ENCODE measurements around the gene PCYT2. TPM values are rescaled to one million over a fixed set of nuclear protein-coding genes. Genes with fewer than 3 reads are reported as not detected.

The PCYT2 gene
- total RNA-seq, 2 experiments from 2014 or later: 18.7 to 18.9 TPM

GRCh38 chr17:81904600-81905423 is 6.4 kb downstream of the PCYT2 start:
- H3K4me3 Mint-ChIP-seq: no peak overlapping the region
- Histone ChIP-seq H3K9me3 (ENCODE audit: control insufficient read depth in 1 of 2, insufficient read depth in 1 of 2, low read length in 2 of 2) (peaks cover 0 to 5% of the 10 kb centered on the region in 2 experiments), H3K36me3 (ENCODE audit: insufficient read depth, low read length) (peaks cover 26% of the 10 kb centered on the region), H3K27me3 (ENCODE audit: control insufficient read depth in 1 of 2, insufficient read depth in 2 of 2, low read length in 2 of 2) (peaks cover 7 to 11% of the 10 kb centered on the region in 2 experiments), H3K27ac (ENCODE audit: low read depth in 1 of 2, low read length in 2 of 2) (no peak overlapping the region), H3K4me3 (ENCODE audit: low read length) (no peak overlapping the region), H3K4me1 (ENCODE audit: insufficient read depth, low read length) (peaks cover 19% of the 10 kb centered on the region)
- H3K36me3 Mint-ChIP-seq (ENCODE audit: low read depth): peaks cover 25% of the 10 kb centered on the region
- ATAC-seq (ENCODE audit: poor library complexity) (no peak), DNase-seq (no peak)
- intact Hi-C loops (cut with DNase I, micrococcal nuclease): no loop called here
- H3K9me3 Mint-ChIP-seq: no peaks in the 10 kb centered on the region
- TF ChIP-seq, protein P1, sequence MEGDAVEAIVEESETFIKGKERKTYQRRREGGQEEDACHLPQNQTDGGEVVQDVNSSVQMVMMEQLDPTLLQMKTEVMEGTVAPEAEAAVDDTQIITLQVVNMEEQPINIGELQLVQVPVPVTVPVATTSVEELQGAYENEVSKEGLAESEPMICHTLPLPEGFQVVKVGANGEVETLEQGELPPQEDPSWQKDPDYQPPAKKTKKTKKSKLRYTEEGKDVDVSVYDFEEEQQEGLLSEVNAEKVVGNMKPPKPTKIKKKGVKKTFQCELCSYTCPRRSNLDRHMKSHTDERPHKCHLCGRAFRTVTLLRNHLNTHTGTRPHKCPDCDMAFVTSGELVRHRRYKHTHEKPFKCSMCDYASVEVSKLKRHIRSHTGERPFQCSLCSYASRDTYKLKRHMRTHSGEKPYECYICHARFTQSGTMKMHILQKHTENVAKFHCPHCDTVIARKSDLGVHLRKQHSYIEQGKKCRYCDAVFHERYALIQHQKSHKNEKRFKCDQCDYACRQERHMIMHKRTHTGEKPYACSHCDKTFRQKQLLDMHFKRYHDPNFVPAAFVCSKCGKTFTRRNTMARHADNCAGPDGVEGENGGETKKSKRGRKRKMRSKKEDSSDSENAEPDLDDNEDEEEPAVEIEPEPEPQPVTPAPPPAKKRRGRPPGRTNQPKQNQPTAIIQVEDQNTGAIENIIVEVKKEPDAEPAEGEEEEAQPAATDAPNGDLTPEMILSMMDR (IDR thresholded peaks at IDR 0.05): no peak
- ChIA-PET CTCF (no interaction called here), POLR2A (interaction anchor here (1.1 kb wide), 1 partner anchor 34 kb away, joined by 3 read pairs; the partner anchor contains the start of gene ARHGDIA)
- H3K4me1 Mint-ChIP-seq (ENCODE audit: low read depth): peaks cover 8% of the 10 kb centered on the region
- H3K27me3 Mint-ChIP-seq: peaks cover 13% of the 10 kb centered on the region
- no peak overlapping the region for H3K27ac Mint-ChIP-seq

- Mint-ChIP-seq H3K4me1 (ENCODE audit: low read depth) (peaks cover 8% of the 10 kb centered on the region), H3K4me3 (no peak overlapping the region), H3K9me3 (no peaks in the 10 kb centered on the region), H3K36me3 (ENCODE audit: low read depth) (peaks cover 27% of the 10 kb centered on the region), H3K27ac (no peak overlapping the region), H3K27me3 (peaks cover 13% of the 10 kb centered on the region)
- Histone ChIP-seq H3K4me1 (ENCODE audit: insufficient read depth, low read length) (peaks cover 14% of the 10 kb centered on the region), H3K4me3 (ENCODE audit: low read length) (no peak overlapping the region), H3K27ac (ENCODE audit: low read depth in 1 of 2, low read length in 2 of 2) (no peak overlapping the region), H3K27me3 (ENCODE audit: control insufficient read depth in 1 of 2, insufficient read depth in 2 of 2, low read length in 2 of 2) (peaks cover 7 to 11% of the 10 kb centered on the region in 2 experiments), H3K9me3 (ENCODE audit: control insufficient read depth in 1 of 2, insufficient read depth in 1 of 2, low read length in 2 of 2) (peaks cover 0 to 5% of the 10 kb centered on the region in 2 experiments), H3K36me3 (ENCODE audit: insufficient read depth, low read length) (peaks cover 26% of the 10 kb centered on the region)
- intact Hi-C loops (cut with DNase I, micrococcal nuclease): no loop called here
- no peak for DNase-seq
- TF ChIP-seq, protein P1 (IDR thresholded peaks at IDR 0.05): no peak
- ATAC-seq (ENCODE audit: poor library complexity): no peak
- POLR2A ChIA-PET: interaction anchor here (1.1 kb wide), 1 partner anchor 33 kb away, joined by 3 read pairs; the partner anchor contains the start of gene ARHGDIA
- CTCF ChIA-PET: no interaction called here
Measured at GRCh38 chr17:81903896-81904599, 7.2 kb downstream of the PCYT2 start.

DNA sequence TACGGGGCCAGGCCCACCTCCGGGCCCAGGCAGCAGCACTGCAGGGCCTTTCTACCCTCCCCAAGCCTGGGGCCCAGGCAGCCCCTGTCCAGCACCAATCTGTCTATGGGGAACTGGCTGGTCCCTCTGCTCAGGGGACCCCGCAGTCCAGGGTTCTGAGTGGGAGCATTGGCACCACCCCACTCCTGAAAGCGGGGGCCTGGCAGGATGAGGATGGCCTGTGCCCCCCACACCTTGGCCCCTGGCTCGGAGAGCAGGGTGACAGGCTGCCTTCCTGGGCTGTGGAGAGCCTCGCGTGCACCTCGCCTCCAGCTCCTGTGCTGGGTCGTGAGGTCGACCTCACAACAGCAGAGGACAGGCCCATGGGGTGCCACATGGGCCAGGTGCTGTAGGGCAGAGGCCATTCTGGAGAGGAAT is 7.8 kb downstream of the PCYT2 start:
- H3K4me3 Mint-ChIP-seq: no peak overlapping the region
- POLR2A ChIA-PET: no interaction called here
- peaks cover 29% of the 10 kb centered on the region for H3K36me3 ChIP-seq (ENCODE audit: insufficient read depth, low read length)

More for the DNA sequence above, 7.8 kb downstream of the PCYT2 start:
- peaks cover 7 to 11% of the 10 kb centered on the region in 2 experiments for H3K27me3 ChIP-seq (ENCODE audit: control insufficient read depth in 1 of 2, insufficient read depth in 2 of 2, low read length in 2 of 2)
- no peak for ATAC-seq (ENCODE audit: poor library complexity)
- Mint-ChIP-seq H3K4me1 (ENCODE audit: low read depth) (peaks cover 8% of the 10 kb centered on the region), H3K36me3 (ENCODE audit: low read depth) (peaks cover 28% of the 10 kb centered on the region), H3K27me3 (peaks cover 13% of the 10 kb centered on the region), H3K9me3 (no peaks in the 10 kb centered on the region), H3K27ac (no peak overlapping the region)
- TF ChIP-seq, protein P1 (IDR thresholded peaks at IDR 0.05): no peak
- no peak overlapping the region for H3K4me3 ChIP-seq (ENCODE audit: low read length)
- DNase-seq: no peak
- intact Hi-C loops (cut with DNase I, micrococcal nuclease): no loop called here
- no peak overlapping the region for H3K27ac ChIP-seq (ENCODE audit: low read depth in 1 of 2, low read length in 2 of 2)
- CTCF ChIA-PET: no interaction called here
- H3K4me1 ChIP-seq (ENCODE audit: insufficient read depth, low read length): peaks cover 14% of the 10 kb centered on the region
- H3K9me3 ChIP-seq (ENCODE audit: control insufficient read depth in 1 of 2, insufficient read depth in 1 of 2, low read length in 2 of 2): peaks cover 0 to 5% of the 10 kb centered on the region in 2 experiments

Measured in CD4-positive, alpha-beta T cell (primary cell).